ENCODE data around the gene MAP1B.

MAP1B gene

DNA sequence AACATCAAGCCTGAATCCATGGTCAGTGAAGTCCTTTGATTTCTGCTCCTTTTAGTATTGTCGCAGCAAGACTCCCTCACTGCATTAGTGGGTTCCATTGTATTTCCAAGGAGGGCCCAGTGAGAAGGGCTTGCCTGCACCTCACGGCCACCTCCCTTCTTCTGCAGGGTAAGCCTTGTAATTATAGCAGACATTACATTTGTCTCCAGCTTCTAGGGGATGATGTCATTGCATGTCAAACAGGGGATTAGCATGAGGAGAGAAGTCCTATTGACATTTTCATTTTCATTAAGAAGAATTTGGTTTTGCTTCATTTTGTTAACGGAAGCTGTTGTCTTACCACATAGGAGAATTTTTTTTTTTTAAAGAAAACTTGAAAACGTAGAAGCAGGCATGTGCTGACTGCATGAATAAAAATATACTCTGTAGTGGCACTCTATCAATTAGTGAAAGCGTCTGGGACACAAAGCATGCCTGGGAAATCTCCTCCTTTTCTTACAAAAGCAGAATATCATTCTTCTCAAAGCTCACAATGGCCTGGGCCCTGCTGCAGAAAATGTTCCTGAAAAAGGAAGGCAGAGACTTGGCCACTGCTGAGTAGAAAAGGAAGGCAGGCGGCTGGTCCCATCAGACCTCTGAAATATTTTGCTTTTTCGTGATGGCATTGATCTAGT lies 27.1 kb downstream of the MAP1B start:
- no peak for DNase-seq

DNA sequence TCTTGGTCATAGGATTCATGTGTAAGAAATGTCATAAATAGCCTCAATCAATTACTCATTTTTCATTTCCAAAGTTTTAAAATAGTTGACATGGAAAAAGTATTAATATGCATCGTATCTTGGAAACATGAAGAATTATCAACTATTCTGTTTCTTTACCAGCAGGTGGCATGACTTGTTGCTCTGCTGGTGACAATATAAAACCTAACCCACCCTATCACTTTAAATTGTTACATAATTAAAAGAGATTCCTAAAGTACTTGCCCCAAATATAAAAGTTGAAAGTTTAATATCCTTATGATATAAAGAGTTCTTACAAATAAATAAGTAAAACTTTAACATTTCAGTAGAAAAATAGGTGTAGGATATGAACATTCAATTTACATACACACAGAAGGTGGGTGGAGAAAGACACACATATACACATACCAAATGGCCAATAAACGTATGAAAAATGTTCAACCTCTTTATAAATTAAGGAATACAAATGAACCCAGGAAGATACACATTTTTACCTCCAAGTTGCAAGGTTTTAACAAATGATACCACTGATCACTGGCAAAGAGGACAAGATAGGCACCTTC lies 30.6 kb downstream of the MAP1B start:
- peak; percentile 49 for DNase-seq

DNA sequence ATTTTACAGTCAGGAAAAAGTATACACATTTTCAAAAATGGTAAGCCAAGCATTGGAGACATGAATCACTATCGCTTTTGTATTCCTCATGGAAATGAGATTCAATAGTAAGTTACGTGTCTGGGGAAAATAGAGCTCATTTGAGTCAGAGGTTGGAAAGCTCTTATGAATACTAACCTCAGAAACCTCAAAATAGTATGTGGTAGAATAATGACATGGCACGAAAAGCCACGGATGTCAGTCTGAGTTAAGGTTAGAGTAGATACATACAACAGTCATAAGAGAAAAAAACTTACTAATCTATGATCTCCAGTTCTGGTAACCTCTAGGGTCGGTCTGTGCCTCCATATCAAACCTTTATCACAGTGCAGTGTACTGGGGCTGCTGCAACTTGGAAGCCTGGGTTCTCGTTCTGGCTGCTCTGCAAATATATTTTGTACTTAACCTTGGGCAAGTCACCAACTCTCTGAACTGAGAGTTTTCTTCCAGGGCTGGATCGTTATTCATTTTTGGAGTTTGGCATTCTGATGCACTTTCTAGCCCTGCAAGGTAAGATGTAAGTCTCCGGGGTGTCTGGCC lies 31.8 kb downstream of the MAP1B start:
- peak; percentile 80 for DNase-seq

DNA sequence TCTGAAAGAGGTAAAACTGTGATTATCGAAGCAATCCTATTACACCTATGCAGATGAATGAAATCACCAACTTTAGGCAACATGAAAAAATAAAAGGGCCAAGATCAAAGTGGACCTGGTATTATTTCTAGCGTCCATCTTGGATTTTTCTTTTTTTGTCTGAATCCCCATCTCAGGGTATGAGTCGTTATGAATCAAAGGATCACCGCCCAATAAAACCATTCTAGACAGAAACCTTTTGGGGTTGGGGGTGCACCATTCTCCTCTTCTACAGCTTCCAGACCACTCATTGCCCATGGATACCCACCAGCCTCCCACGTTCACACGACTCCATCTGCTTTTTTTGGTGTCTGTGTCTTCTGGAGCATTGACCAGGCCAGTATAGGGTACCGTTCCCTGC lies 33.4 kb downstream of the MAP1B start:
- no peak for DNase-seq

DNA sequence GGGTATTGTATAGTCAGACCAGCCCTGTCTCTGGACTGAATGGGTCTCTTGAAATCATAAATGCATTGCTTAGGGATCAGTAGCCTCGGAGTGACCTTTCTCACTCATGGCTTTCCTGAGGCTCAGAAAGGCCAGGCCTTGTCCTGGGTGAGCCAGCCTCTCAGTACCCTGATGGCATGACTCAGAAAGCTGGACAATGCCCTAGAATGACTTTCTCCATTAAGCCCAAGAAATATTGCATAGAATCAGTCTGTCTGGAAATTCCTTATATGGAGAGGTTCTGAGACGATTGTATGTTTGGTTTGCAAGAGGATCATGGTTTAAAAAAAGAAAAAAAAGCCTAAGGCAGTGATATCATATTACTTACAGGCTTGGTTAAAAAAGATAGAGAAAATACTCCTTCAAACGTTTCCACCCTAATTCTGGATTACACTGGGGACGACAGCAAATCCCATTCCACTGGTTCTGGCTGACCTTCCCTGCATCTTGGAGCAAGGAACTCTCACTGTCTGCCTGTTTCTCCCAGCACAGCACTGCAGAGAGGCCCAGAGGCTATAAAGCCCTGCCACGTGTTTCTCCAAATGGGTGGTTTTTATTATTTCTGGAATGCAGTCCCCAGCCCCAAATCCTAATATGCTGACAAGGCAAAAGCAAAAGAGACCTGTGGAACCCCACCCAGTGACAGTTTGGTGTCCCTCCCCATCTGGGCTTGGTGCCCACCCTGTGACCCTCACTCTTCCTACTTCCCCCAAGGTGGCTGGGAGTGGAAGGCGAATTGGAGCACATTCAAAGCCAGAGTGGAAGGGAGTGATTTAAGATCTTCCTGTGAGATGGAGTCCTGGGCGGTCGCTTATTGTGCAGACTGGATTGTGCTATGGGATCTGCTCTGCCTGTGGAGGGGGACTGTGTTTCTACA lies 34.4 kb downstream of the MAP1B start:
- DNase-seq, result no peak

DNA sequence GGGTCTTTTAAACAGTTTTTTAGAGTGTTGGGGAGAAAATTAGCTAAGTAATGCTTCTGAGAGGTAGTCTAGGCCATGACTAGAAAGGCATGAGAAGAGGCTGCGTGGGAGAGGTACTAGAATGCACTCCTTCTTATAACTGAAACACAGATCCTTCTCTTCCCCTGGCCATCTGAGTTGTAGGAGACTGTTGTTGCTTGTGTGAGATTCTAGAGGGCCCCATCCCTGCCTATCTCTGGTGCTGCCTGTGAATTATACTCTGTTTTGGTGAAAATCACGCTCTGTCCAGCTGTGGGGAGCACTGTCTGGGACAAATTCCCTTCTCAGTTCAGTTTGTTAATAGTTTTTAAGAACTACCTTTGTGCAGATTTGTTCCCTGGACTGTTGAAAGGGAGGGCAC lies 37.5 kb downstream of the MAP1B start:
- DNase-seq, result no peak

DNA sequence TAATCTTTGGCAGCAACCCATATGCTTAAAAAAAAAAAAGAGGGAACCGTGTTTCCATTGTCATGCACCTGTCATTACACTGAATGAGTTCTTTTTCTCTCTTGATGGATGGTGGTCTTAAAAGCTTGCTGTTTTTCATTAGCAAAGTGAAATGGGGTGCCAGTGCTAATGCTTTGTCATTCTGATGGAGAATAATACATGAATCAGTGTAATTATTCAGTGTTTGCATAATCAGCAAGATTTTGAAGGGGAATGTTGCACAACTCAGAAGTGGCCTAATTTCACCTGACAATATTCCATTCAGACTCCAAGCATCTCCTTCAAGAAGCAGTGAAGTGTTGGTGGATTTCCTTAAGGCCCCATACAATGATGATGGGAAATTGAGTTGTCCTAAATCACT lies 38.1 kb downstream of the MAP1B start:
- no peak for DNase-seq

DNA sequence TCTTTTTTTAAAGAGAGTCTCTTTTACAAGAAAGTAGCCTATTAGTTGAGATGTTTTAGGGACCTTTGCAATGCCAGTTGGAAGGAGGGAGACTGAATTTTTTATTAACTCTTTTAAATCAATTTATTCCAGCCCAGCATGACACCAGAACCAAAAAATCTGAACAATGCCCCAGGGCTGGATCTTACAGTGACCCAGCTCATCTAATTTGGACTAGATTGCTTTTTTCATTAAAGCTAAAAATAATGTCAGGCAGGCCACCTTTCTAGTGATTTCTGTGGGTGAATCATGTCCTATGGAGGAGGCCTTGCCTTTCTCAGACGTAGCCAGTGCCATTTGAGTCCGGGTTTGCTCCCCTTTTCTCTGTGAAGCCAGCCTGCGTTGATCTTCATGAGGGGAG lies 38.8 kb downstream of the MAP1B start:
- no peak for DNase-seq

DNA sequence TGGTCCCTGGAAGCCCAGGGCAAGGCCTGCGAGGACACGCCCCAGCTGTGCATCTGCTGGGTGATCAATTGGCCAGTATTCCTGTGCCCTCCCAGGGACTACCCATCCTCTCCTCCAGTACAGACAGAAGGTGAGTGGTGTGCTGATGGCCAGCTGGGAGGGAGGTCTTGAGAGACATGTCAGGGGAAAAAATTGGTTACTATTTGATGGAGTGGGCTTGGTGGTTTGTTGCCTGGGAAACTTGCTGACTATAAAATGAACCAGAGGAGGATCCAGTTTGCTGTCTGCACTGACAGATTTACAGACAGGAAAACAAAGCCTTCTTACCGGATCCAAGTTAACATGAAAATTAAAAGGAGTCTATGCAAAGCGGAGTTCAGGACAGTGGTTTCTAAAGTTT lies 40.3 kb downstream of the MAP1B start:
- DNase-seq, result no peak

DNA sequence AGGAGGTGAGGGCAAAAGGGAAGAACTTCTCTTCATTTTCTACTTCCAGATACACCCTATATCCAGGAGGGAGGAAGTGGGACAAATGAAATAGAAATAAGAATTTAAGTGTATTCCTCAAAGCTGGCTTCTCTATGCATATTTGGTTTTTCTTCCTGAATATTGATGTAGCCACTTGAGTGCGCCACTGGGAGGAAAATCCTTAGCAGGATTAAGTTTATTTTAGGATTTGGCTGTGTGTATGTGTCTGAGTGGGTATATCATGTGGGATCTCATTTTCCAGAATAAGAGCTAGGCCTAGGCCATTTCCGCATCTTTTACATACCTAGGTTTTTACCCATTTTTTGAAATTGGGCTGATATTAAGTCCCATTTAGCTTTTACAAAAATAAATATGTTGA lies 42.5 kb downstream of the MAP1B start:
- DNase-seq, result no peak

DNA sequence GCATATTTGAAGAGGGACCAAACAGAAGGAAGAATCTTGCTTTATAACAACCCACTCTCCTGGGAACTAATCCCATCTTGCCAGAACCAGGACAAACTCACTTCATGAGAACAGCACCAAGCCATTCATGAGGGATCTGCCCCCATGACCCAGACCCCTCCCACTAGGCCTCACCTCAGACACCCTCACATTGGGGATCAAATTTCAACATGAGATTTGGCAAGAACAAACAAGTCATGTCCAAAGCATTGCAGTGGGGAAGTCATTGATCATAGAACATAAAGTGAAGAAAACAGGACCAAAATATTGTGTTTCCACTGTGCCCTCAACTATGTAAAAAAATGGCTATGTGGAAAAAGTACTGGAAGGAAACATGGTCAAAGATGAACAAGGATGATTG lies 43.9 kb downstream of the MAP1B start:
- no peak for DNase-seq

DNA sequence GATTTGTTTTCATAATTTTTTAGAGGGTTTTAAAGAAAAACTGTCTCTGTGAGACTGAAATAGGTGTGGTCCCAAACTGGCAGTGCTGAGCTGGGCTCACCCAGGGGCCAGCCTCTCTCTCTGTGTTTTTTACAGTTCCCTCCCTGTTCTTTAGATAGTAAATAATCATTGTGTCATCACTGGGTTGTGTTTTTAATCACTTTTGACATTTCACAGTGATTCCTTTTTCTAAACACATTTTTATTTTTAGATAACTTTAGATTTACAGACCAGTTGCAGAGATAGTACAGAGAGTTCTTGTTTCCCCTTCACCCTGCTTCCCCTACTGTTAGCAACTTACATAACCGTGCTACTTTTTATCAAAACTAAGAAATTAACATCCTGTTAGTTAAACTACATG lies 44.4 kb downstream of the MAP1B start:
- peak; percentile 34 for DNase-seq

DNA sequence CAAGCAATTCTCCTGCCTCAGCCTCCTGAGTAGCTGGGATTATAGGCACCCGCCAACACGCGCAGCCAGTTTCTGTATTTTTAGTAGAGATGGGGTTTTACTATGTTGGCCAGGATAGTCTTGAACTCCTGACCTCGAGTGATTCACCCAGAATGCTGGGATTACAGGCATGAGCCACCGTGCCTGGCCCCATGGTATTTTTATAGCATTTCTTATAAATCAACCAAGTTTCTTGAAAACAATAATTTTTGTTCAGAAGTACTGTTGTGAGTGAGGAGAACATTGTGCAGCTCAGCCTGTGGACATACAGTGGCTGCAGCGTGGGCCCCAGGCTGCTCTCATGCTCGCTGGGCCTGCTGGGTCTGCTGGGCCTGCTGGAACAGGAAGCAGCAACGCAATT lies 45.3 kb downstream of the MAP1B start:
- no peak for DNase-seq

DNA sequence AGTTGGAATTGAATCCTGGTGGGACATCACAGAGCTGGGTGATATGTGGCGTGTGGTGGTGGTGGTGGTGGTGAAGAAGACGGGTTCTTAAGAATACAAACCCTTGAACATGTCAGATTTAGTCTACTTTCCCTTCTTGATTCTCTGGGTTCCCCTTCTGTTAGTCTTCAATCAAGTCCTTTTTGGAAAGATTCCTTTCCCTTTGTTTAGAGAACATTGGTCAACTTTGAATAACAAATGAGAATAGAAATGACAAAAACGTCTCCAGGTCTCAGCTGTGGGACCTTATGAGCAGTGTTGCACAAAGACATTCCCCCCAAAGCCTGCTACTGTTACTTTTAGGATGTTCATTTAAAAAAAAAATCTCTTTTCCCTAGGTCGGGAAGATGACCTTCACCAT lies 46.3 kb downstream of the MAP1B start:
- no peak for DNase-seq

DNA sequence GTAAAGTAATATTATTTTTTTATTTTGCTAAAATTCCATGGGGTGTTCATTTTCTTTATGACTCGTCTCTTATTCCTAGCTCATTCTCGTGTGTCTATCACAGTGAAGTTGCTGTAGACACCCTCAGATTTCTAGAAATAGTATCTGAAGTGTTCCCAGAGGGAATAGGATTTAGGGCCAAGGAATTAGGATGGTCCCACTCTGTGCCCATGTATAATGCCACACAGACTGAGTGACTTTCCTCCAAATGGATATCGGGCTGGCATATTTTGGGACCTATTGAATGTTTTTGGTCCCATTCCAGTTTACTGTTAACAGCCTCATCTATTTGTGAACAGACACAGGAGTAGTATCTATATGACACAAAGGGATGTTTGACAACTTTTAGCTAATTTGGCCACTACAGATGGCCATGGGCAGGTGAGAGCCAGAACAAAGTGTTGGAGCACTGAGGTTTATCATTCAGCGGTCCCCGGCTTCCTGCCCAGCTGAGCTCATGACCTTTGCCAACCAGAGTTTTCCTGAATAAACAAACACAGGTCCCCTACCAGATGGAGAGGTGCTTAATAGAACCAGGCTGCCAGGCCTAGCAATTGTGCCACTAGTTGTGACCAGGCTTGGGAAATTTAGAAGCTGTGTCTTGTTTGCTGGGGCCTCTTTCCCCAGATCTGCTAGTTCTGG lies 46.9 kb downstream of the MAP1B start:
- DNase-seq, result no peak

DNA sequence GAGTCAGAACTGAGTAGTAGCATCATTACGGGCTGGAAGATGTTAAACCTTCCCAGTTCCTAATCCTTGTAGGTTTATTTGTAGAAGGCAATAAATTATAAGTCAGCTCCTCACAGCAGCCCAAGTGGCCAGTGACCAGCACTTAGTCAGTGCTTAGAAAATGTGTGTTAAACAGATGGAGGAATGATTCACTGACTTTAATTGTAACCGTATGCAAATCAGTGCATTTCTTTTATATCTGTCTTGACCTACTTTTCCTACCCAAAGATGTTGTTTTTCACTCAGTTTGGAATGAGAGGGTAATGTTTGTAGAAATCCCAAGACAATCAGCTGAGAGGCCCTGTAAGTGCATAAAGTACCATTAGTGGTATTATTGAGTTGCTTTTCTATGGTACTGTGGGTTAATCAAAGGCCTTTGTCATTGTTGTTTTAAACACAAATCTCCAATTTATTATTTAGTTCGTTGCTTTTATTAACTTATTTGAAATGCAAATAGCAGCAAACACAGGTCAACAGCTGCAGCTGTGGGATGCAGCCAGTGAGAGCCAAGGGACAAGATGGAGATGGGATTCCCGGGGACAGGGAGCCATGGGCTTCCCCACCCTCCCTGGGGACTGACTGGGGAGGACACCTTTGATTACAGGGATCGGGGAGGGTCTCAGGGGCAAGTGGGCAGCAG lies 49.8 kb downstream of the MAP1B start:
- no peak for DNase-seq

DNA sequence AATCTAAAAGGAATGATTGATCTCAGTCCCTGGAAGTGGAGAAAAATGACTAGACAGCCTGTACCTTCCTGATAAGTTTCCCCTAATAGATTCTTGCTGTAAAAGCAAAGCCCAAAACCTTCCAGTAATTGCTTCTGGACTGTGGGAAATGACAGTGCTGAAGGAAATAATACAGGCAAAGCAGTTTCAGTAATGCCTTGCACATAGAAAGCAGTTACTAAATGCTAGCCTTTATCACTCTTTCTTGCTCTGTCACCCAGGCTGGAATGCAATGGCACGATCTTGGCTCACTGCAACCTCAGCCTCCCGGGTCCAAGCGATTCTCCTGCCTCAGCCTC lies 50.3 kb downstream of the MAP1B start:
- DNase-seq, result no peak

DNA sequence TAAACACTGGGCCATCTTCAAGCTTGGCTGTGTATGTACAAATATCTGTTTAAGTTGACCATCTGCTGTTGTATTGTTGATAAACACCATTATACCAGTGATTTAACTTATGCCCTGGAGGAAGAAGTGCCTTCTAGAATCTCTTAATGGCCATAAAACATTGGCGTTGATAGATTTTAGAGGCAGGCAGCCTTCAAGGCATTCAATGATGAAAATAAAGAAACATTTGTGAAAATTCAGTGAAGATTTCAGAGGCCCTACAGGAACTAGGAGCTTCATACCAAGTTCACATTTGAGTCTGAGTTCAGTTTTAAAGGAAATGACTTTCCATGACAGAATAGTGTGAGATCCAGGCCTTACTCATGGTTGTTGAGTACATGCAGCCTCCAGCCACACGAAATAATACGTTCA lies 52.2 kb downstream of the MAP1B start:
- DNase-seq, result no peak

DNA sequence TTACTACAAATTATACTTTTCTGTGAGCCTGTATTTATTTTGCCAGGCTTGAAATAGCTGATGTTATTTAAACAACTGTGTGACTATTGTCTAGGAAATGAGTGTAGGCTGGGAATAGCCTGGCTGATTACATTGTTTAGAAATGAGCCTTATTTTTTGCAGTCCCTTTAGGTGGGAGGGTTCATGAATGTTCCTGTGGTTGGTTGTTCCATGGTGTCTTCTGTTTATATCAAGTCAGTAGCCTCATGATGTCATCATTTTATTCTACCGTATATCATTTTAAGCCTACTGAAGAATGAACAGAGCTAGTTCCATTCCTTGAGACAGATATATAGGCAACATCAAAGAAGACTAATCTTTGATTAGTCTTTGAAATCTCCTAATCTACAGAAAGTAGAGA lies 53.1 kb downstream of the MAP1B start:
- DNase-seq, result no peak

DNA sequence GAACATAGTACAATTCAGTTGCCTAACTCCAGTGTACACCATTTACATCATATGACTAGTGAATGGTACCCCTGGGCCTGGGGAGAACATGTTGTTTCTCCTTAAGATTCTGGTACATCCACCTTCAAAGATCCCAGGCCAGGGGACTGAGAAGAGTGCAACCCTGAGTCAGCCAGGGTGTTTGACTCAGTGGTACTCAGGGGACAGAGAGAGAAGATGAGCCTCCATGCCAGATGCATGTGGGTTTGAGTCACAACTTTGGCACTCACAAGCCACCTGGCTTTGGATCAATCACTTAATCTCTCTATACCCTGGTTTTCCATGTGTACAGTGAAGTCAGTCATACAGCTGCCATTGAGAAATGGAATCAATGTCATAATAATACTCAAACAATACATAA lies 53.7 kb downstream of the MAP1B start:
- DNase-seq, result no peak

DNA sequence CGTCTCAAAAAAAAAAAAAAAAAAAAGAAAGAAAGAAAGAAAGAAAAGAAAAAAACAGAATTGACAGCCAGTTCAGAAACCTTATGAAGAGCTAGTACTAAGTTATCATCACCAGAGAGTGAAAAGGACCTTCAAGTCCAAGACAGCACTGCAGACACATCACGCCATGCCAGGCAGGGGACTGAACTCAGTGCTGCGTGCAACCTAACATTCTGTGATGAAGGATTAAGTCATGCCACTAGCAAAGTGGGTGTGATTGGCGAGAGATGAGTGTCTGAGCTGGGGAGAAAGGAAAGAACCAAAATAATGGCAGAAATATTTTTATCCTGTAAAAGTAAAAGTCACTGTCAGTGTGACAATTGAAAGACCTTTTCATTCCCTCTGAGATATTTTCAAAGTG lies 54.7 kb downstream of the MAP1B start:
- DNase-seq, result no peak

DNA sequence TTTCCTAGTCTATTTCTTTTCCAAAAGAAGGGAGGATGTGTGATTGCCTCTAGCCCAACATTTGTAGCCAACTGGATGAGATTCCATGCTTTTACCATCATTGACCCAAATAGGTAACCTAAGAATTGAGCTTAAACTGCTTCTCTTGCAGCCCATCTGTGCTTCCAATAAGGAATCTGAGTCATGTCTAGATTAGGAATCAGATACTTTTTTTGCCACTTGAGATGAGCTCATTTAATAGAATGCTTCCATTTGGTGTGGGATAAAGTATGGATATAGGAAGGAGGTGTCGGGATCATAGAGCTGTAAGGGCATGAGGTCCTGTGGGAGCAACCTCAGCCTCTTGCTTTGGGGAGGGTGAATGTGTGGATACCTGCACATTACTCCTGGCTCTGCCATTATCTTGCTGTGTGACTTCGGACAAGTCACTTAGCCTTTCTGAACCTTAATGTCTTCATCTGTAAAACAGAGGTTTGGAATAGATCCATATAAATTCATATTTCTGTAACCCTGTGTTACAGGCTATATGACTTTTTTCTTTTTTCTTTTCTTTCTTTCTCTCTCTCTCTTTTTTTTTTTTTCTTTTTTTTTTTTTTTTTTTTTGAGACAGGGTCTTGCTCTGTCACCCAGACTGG lies 56.2 kb downstream of the MAP1B start:
- DNase-seq, result no peak
